Endothelial cell of umbilical vein (primary cell): ENCODE results near the gene CLSTN2. TPM values are rescaled to one million over a fixed set of nuclear protein-coding genes. Genes with fewer than 3 reads are reported as not detected.

Experiments used
- BruUV-seq: library from RNA; stranded (reverse); fragments of 400-500 nt; replicated peaks from 2 replicates; lab custom pipeline; 2021; lab: Mats Ljungman, UMichigan
- CTCF ChIA-PET: fragments of 300-600, 350-600 bp; sonication (Branson Sonifier 250); formaldehyde crosslinking; loops from one replicate; lab custom pipeline; 2021; ENCODE audit warnings: antibody characterized with exemption, inconsistent platforms; lab: Charles Lee
- POLR2A ChIA-PET: fragments of 300-600, 350-600 bp; sonication (Branson Sonifier 250); formaldehyde crosslinking; loops from one replicate; lab custom pipeline; 2021; ENCODE audit warnings: antibody characterized with exemption, inconsistent platforms; lab: Charles Lee
- DNase-seq: peaks from one replicate; pipeline ENCODE4 v3.0.0-alpha.2; 2011; ENCODE audit warnings: low read depth, low spot score
- FAIRE-seq: peaks from 2 replicates; lab custom pipeline; 2011; peaks lifted over from hg19 to GRCh38; lab: Jason Lieb, UNC
- H2AFZ ChIP-seq: 2 replicates; pipeline ENCODE4 v1.6.0; 2012; ENCODE audit warnings: low read depth, low read length, control low read depth, inconsistent platforms
- H3K27ac ChIP-seq: 2 replicates; pipeline ENCODE4 v1.5.1; 2011; ENCODE audit warnings: low read depth, mild to moderate bottlenecking, control low read depth, low read length, moderate library complexity; ENCODE audit not compliant: insufficient read depth
- H3K27me3 ChIP-seq, 2 experiments: 2 replicates each; pipeline versions ENCODE4 v1.6.0 to v1.6.1; 2011; ENCODE audit warnings: low read length in 2 of 2, mixed read lengths in 1 of 2; ENCODE audit not compliant: control insufficient read depth in 2 of 2, insufficient read depth in 2 of 2
- H3K36me3 ChIP-seq, 2 experiments: 2 replicates in 1 of 2; 3 replicates in 1 of 2; pipeline ENCODE4 v1.5.1; 2011; ENCODE audit warnings: low read length in 2 of 2, mild to moderate bottlenecking in 1 of 2, moderate library complexity in 1 of 2; ENCODE audit not compliant: control insufficient read depth in 2 of 2, insufficient read depth in 2 of 2; ENCODE audit errors: extremely low read depth in 1 of 2
- H3K4me1 ChIP-seq: 3 replicates; pipeline ENCODE4 v1.5.1; 2011; ENCODE audit warnings: mild to moderate bottlenecking, low read length; ENCODE audit not compliant: control insufficient read depth, insufficient read depth; ENCODE audit errors: extremely low read depth
- H3K4me2 ChIP-seq: 2 replicates; pipeline ENCODE4 v1.6.1; 2011; ENCODE audit warnings: low read length, control low read depth, mixed read lengths; ENCODE audit not compliant: insufficient read depth
- H3K4me3 ChIP-seq, 3 experiments: fragments of 200-600 bp in 1 of 3; sonication (generic), shearing (Covaris generic) in 1 of 3; replicated peaks in 1 of 3; 2 replicates each; pipeline ENCODE4 v1.5.1; 2011 to 2016; ENCODE audit warnings: control low read depth in 3 of 3, low read length in 3 of 3, mild to moderate bottlenecking in 2 of 3, inconsistent platforms in 1 of 3, low read depth in 1 of 3, moderate library complexity in 1 of 3; ENCODE audit not compliant: insufficient read depth in 1 of 3
- H3K79me2 ChIP-seq: 2 replicates; pipeline ENCODE4 v1.6.0; 2012; ENCODE audit warnings: low read length, inconsistent platforms; ENCODE audit not compliant: control insufficient read depth, insufficient read depth
- H3K9ac ChIP-seq: replicated peaks from 2 replicates; pipeline ENCODE3; 2011; ENCODE audit warnings: low read length, control low read depth; ENCODE audit not compliant: insufficient read depth; ENCODE audit errors: extremely low read depth
- H3K9me1 ChIP-seq: replicated peaks from 3 replicates; pipeline ENCODE4 v1.6.0; 2011; ENCODE audit warnings: mild to moderate bottlenecking, low read length; ENCODE audit not compliant: control insufficient read depth, insufficient read depth; ENCODE audit errors: extremely low read depth
- H3K9me3 ChIP-seq: replicated peaks from 2 replicates; pipeline ENCODE4 v1.5.1; 2012; ENCODE audit warnings: low read length, inconsistent platforms; ENCODE audit not compliant: control insufficient read depth, insufficient read depth
- H4K20me1 ChIP-seq: replicated peaks from 2 replicates; pipeline ENCODE3; 2011; ENCODE audit warnings: mild to moderate bottlenecking, low read length; ENCODE audit not compliant: control insufficient read depth, insufficient read depth; ENCODE audit errors: extremely low read depth
- EZH2 ChIP-seq: IDR thresholded peaks from 2 replicates; pipeline ENCODE4 v1.6.1; 2012; ENCODE audit warnings: borderline replicate concordance, low read depth, mild to moderate bottlenecking, moderate library complexity, low read length, inconsistent platforms; ENCODE audit not compliant: severe bottlenecking
- FOS ChIP-seq: IDR thresholded peaks from 2 replicates; pipeline ENCODE4 v1.6.1; 2011; ENCODE audit warnings: mild to moderate bottlenecking, low read length, moderate library complexity, borderline replicate concordance; ENCODE audit not compliant: insufficient read depth
- GATA2 ChIP-seq: IDR thresholded peaks from 2 replicates; pipeline ENCODE4 v1.7.0; 2011; ENCODE audit warnings: low read depth, mild to moderate bottlenecking, moderate library complexity, mixed read lengths, low read length; ENCODE audit not compliant: insufficient read length, insufficient read depth
- JUN ChIP-seq: IDR thresholded peaks from 2 replicates; pipeline ENCODE4 v1.6.1; 2011; ENCODE audit warnings: borderline replicate concordance, low read depth; ENCODE audit not compliant: insufficient read length, insufficient read depth
- MYC ChIP-seq: IDR thresholded peaks from one replicate; pipeline ENCODE4 v1.6.1; 2011; ENCODE audit warnings: mild to moderate bottlenecking, low read depth, low read length
- POLR2A ChIP-seq: IDR thresholded peaks from 2 replicates; pipeline ENCODE4 v1.6.1; 2012; ENCODE audit warnings: low read depth, mild to moderate bottlenecking, control low read depth, low read length
- POLR2AphosphoS5 ChIP-seq: IDR thresholded peaks from 2 replicates; pipeline ENCODE4 v1.6.1; 2012; ENCODE audit warnings: low read depth, mild to moderate bottlenecking, control low read depth, low read length, moderate library complexity; ENCODE audit not compliant: insufficient read depth
- dilution Hi-C: fragments of 300-500 bp; cut with MboI; formaldehyde crosslinking; loops from one replicate; pipeline ENCODE4 v1.15.0; 2019; ENCODE audit warnings: low sequenced_read_pairs; ENCODE audit not compliant: extremely low pct_ligation_motif_present
- intact Hi-C: fragments of 100-400 bp; cut with micrococcal nuclease; formaldehyde crosslinking; loops from one replicate; pipeline ENCODE4 v1.10.0; 2022
- polyA plus RNA-seq, 4 experiments: library from polyadenylated mRNA; depleted of rRNA in 3 of 4; stranded (reverse) in 3 of 4; unstranded in 1 of 4; fragments of >200 nt; gene quantifications; 2 replicates each; pipeline versions ENCODE4 v1.2.1 to v1.2.3, GENCODE V29; 2011 to 2012; ENCODE audit warnings: missing spikeins in 1 of 4
- total RNA-seq: library from RNA; stranded (reverse); gene quantifications from 2 replicates; pipeline ENCODE4 v1.2.3, GENCODE V29; 2021
- TF ChIP-seq, protein P1 (sequence below): IDR thresholded peaks from 2 replicates; pipeline ENCODE4 v1.6.1; 2011; ENCODE audit not compliant: insufficient read depth, insufficient read length
- TF ChIP-seq, protein P2 (sequence below), 2 donors: IDR thresholded peaks; 1 replicate in 1 of 2; 2 replicates in 1 of 2; pipeline ENCODE4 v1.5.1; 2011; ENCODE audit warnings: low read length in 2 of 2, mild to moderate bottlenecking in 2 of 2, moderate library complexity in 2 of 2, control low read depth in 1 of 2, inconsistent platforms in 1 of 2, low read depth in 1 of 2; ENCODE audit not compliant: insufficient read depth in 1 of 2; ENCODE audit errors: extremely low read depth in 1 of 2

CLSTN2 gene
- total and polyA plus RNA-seq, 2 donors (not counting 3 experiments of a cell fraction or from before 2014, with no cell fraction given): 0.26 to 0.38 TPM

DNA sequence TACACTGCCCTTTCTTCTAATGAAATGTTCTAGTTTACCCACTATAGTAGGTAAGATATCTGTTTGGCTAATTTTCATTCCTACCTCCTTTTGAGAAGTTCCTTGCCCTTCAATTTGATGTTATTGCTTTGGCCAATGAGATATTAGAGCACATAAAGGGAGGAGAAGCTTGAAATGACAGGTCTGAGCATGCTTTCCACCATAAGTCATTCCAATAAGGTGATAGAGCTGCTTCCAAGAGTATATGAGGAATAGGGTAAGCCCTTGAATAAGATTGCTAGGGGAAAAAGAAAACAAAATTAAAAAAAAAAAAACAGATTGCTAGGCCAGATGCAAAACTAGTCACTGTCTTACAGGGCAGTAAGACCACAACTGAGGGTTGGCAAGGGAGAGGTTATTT is 664.0 kb downstream of the CLSTN2 start:
- H3K9ac ChIP-seq: no peak overlapping the region
- no peak for TF ChIP-seq MYC
- TF ChIP-seq POLR2AphosphoS5: no peak
- TF ChIP-seq FOS: no peak
- TF ChIP-seq EZH2: no peak
- TF ChIP-seq, protein P1, sequence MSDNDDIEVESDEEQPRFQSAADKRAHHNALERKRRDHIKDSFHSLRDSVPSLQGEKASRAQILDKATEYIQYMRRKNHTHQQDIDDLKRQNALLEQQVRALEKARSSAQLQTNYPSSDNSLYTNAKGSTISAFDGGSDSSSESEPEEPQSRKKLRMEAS: no peak
- no peak for TF ChIP-seq POLR2A
- no peak for TF ChIP-seq JUN
- TF ChIP-seq, protein P2, sequence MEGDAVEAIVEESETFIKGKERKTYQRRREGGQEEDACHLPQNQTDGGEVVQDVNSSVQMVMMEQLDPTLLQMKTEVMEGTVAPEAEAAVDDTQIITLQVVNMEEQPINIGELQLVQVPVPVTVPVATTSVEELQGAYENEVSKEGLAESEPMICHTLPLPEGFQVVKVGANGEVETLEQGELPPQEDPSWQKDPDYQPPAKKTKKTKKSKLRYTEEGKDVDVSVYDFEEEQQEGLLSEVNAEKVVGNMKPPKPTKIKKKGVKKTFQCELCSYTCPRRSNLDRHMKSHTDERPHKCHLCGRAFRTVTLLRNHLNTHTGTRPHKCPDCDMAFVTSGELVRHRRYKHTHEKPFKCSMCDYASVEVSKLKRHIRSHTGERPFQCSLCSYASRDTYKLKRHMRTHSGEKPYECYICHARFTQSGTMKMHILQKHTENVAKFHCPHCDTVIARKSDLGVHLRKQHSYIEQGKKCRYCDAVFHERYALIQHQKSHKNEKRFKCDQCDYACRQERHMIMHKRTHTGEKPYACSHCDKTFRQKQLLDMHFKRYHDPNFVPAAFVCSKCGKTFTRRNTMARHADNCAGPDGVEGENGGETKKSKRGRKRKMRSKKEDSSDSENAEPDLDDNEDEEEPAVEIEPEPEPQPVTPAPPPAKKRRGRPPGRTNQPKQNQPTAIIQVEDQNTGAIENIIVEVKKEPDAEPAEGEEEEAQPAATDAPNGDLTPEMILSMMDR (IDR thresholded peaks at IDR 0.05; ENCODE audit: extremely low read depth in 1 of 2, insufficient read depth in 1 of 2, low read depth in 1 of 2, low read length in 2 of 2): no peak
- TF ChIP-seq GATA2: no peak
- dilution Hi-C loops (no loop called here), intact Hi-C loops (no loop called here)
- FAIRE-seq: no peak
- no peak overlapping the region for H3K27ac ChIP-seq
- H3K27me3 ChIP-seq: no peaks in the 10 kb centered on the region
- no peaks in the 10 kb centered on the region for H3K4me1 ChIP-seq
- no peaks in the 10 kb centered on the region for H3K9me3 ChIP-seq
- no peak overlapping the region for H3K4me3 ChIP-seq
- no peak overlapping the region for H2AFZ ChIP-seq
- H3K36me3 ChIP-seq: no peaks in the 10 kb centered on the region
- H3K4me2 ChIP-seq: no peak overlapping the region
- POLR2A ChIA-PET: no interaction called here
- H4K20me1 ChIP-seq: no peaks in the 10 kb centered on the region
- H3K79me2 ChIP-seq: no peaks in the 10 kb centered on the region
- no peak for DNase-seq
- CTCF ChIA-PET: no interaction called here
- H3K9me1 ChIP-seq: no peaks in the 10 kb centered on the region
- BruUV-seq: no TSS peak
